ENCODE results near the gene CFAP58. TPM values are rescaled to one million over a fixed set of nuclear protein-coding genes. Genes with fewer than 3 reads are reported as not detected.

The CFAP58 gene
- total RNA-seq, 6 experiments from 2014 or later, result 0.35 to 1.1 (median 0.41) TPM

DNA sequence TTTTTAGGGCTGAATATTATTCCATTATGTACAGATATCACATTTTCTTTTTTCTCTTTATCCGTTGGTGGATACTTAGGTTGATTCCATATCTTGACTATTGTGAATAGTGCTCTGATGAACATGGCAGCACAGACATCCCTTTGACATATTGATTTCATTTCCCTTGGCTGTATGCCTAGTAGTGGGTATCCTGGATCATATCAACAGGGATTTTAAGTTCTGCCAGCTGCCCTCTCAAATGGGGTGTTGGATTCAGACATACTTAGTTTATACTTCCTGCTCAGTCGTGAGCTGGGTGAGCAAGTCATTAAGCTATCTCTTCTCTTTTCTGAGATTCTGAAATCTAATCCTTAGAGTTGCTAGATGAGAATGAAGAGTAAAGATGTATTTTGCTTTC is 147.8 kb downstream of the CFAP58 start:
- no peaks in the 10 kb centered on the region for H3K36me3 Mint-ChIP-seq (ENCODE audit: low read depth)
- H3K9me3 Mint-ChIP-seq, result no peaks in the 10 kb centered on the region
- no peak for DNase-seq
- no peak overlapping the region for H3K27ac Mint-ChIP-seq
- TF ChIP-seq, protein P1, sequence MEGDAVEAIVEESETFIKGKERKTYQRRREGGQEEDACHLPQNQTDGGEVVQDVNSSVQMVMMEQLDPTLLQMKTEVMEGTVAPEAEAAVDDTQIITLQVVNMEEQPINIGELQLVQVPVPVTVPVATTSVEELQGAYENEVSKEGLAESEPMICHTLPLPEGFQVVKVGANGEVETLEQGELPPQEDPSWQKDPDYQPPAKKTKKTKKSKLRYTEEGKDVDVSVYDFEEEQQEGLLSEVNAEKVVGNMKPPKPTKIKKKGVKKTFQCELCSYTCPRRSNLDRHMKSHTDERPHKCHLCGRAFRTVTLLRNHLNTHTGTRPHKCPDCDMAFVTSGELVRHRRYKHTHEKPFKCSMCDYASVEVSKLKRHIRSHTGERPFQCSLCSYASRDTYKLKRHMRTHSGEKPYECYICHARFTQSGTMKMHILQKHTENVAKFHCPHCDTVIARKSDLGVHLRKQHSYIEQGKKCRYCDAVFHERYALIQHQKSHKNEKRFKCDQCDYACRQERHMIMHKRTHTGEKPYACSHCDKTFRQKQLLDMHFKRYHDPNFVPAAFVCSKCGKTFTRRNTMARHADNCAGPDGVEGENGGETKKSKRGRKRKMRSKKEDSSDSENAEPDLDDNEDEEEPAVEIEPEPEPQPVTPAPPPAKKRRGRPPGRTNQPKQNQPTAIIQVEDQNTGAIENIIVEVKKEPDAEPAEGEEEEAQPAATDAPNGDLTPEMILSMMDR (IDR thresholded peaks at IDR 0.05), result no peak
- H3K4me3 Mint-ChIP-seq, result no peak overlapping the region
- H3K27me3 Mint-ChIP-seq (ENCODE audit: insufficient read depth), result peaks cover 23% of the 10 kb centered on the region
- H3K4me1 Mint-ChIP-seq (ENCODE audit: low read depth), result no peaks in the 10 kb centered on the region

DNA sequence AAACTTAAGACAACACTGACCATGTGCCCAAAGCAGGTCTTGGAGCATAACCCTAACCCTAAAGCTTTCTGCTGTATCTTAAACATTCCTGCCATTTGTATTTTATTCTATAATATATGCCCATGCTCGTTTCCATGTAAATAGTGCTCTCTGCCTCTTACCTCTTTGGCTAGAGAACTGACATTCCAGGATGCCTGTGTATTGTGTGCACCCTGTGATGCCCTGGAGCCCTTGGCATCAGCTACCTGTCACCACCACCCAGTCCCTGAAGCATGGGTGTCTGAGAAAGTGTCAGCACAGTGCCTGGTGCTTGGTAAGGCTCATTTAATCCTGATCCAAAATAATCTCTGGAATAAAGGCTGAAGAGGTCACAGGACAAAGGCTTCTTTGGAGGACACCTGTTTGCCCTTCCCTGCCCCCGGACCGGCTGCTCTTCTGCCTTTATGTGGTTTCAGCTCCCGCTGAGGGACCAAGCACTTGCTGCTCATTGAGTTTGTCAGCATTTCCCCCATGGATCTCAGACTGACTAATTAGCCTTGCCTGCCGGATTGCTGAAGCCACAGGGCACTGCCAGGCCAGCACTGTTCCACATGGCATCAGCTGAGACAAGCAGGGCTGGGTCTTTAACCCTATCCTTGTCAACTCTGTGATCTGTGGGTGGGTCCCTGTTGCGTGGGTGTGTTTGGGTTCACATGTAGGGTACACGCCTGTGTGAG is 148.4 kb downstream of the CFAP58 start:
- Mint-ChIP-seq H3K36me3 (ENCODE audit: low read depth) (no peaks in the 10 kb centered on the region), H3K4me3 (no peak overlapping the region), H3K27me3 (ENCODE audit: insufficient read depth) (peaks cover 27% of the 10 kb centered on the region), H3K4me1 (ENCODE audit: low read depth) (no peaks in the 10 kb centered on the region), H3K27ac (no peak overlapping the region), H3K9me3 (no peaks in the 10 kb centered on the region)
- TF ChIP-seq, protein P1 (IDR thresholded peaks at IDR 0.05), result no peak
- DNase-seq, result no peak

DNA sequence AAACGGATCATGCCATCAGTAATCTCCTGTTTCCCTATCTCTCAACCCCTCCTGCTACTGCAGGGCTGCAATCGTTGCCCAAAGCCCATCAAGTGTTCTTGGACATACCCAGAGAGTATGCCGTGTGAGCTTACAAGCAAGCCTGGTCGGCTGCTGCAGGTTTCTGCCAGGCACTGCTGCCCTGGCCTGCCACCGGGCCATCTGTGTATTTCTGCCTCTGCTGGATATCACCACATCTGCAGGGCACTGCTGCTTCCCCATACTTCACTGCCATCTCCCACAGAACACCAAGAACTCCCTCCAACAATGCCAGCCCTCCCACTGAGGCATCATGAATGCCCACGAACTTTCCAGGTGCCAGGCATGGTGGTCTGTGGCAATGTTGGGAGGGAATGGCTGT is 149.3 kb downstream of the CFAP58 start:
- Mint-ChIP-seq H3K9me3 (no peaks in the 10 kb centered on the region), H3K4me3 (no peak overlapping the region), H3K27ac (no peak overlapping the region), H3K27me3 (ENCODE audit: insufficient read depth) (peaks cover 28% of the 10 kb centered on the region), H3K36me3 (ENCODE audit: low read depth) (no peaks in the 10 kb centered on the region), H3K4me1 (ENCODE audit: low read depth) (no peaks in the 10 kb centered on the region)
- DNase-seq, result no peak
- TF ChIP-seq, protein P1 (IDR thresholded peaks at IDR 0.05), result no peak

Other genes with a start within 250 kb of the CFAP58 start
- gene SFR1, start 231.7 kb upstream of the CFAP58 start, total RNA-seq (2021; fragmentation: NEBNext Ultra II Directional; extraction: Animal tissue kit (Norgen Biotek cat#: 25700)), result 1 to 10 TPM; 4.4 to 6.5 (median 5.7) TPM
- gene CFAP43, start 121.5 kb upstream of the CFAP58 start, total RNA-seq (2021; fragmentation: NEBNext Ultra II Directional; extraction: Animal tissue kit (Norgen Biotek cat#: 25700)), result under 1 TPM in 1 of 6 experiments, not detected in 5; 0.14 TPM
- gene GSTO1, start 98.9 kb upstream of the CFAP58 start, total RNA-seq (2021; fragmentation: NEBNext Ultra II Directional; extraction: Animal tissue kit (Norgen Biotek cat#: 25700)), result 100 to 1,000 TPM; 213 to 242 (median 224) TPM
- 10 to 100 TPM in 4 of 6 experiments, 1 to 10 TPM in 2; 2.5 to 15.0 (median 12.3) TPM for gene GSTO2, start 84.6 kb upstream of the CFAP58 start, total RNA-seq (2021; fragmentation: NEBNext Ultra II Directional; extraction: Animal tissue kit (Norgen Biotek cat#: 25700))
- gene ITPRIP, start 15.4 kb upstream of the CFAP58 start, total RNA-seq (2021; fragmentation: NEBNext Ultra II Directional; extraction: Animal tissue kit (Norgen Biotek cat#: 25700)), result 10 to 100 TPM; 23.9 to 34.7 (median 29.7) TPM

Measured in HFFc6 (cell line).